Loucy (cell line): ENCODE results near the gene NCK1.

Source experiments
- CTCF ChIP-seq: fragments of 200-600 bp; sonication (generic); conservative IDR thresholded peaks from 2 replicates; pipeline ENCODE4 v1.5.1; 2014; ENCODE audit warnings: mild to moderate bottlenecking, antibody characterized with exemption, low read length
- EZH2phosphoT487 ChIP-seq: fragments of 200-600 bp; IDR thresholded peaks from 2 replicates; pipeline ENCODE4 v1.6.1; 2018; ENCODE audit warnings: antibody characterized with exemption, mild to moderate bottlenecking, moderate library complexity, borderline replicate concordance

GRCh38 chr3:136960838-136961836 lies 99.1 kb downstream of the NCK1 start:
- no peak for TF ChIP-seq EZH2phosphoT487
- TF ChIP-seq CTCF, result no peak
